ENCODE data around the gene TRIM3. TPM values are rescaled to one million over a fixed set of nuclear protein-coding genes. Genes with fewer than 3 reads are reported as not detected.

The TRIM3 gene
- total and polyA plus RNA-seq, 2 experiments from 2014 or later: 7.9 to 21.1 TPM

GRCh38 chr11:6452219-6452618 lies 21.5 kb downstream of the TRIM3 start:
- H3K36me3 ChIP-seq (ENCODE audit: insufficient read depth): 0 out of 2 replicates have a peak, but pooled peaks cover 3% of the 10 kb centered on the region
- no peaks in the 10 kb centered on the region for H3K4me1 ChIP-seq (ENCODE audit: insufficient read depth)
- H3K79me2 ChIP-seq (replicated peaks; ENCODE audit: insufficient read depth): no peaks in the 10 kb centered on the region
- no peaks in the 10 kb centered on the region for H3K36me3 Mint-ChIP-seq (ENCODE audit: low read depth)
- H3K27me3 ChIP-seq (ENCODE audit: insufficient read depth): no peaks in the 10 kb centered on the region
- H3F3A ChIP-seq (replicated peaks; ENCODE audit: low read depth): no peaks in the 10 kb centered on the region
- H3K4me3 Mint-ChIP-seq: no peak overlapping the region
- H3K27ac Mint-ChIP-seq: no peak overlapping the region
- H3K9me2 ChIP-seq (ENCODE audit: insufficient read depth): no peaks in the 10 kb centered on the region
- no peak overlapping the region for H3K27ac ChIP-seq (ENCODE audit: low read depth)
- no peak overlapping the region for H3K4me2 ChIP-seq
- DNase-seq (ENCODE audit: low spot score) (no peak), ATAC-seq (no peak)
- no peak overlapping the region for H2AFZ ChIP-seq
- H3K4me3 ChIP-seq: no peak overlapping the region
- H3K9me3 Mint-ChIP-seq: no peaks in the 10 kb centered on the region
- no peaks in the 10 kb centered on the region for H4K20me1 ChIP-seq (replicated peaks; ENCODE audit: insufficient read depth)
- TF ChIP-seq NANOG (IDR thresholded peaks at IDR 0.05; ENCODE audit: borderline replicate concordance) (no peak), ZNF114 (CRISPR knock-in tag; IDR thresholded peaks at IDR 0.05) (no peak), ZNF331 (CRISPR knock-in tag; IDR thresholded peaks at IDR 0.05; ENCODE audit: low read depth) (no peak), CREB1 (CRISPR knock-in tag; IDR thresholded peaks at IDR 0.05; ENCODE audit: low read depth) (no peak), REST (IDR thresholded peaks at IDR 0.05; ENCODE audit: unreplicated experiment) (no peak), ZNF462 (CRISPR knock-in tag; IDR thresholded peaks at IDR 0.05) (no peak), EZH2 (IDR thresholded peaks at IDR 0.05; ENCODE audit: low read depth, unreplicated experiment) (no peak), JUNB (IDR thresholded peaks at IDR 0.05; ENCODE audit: unreplicated experiment) (no peak), POLR2AphosphoS5 (IDR thresholded peaks at IDR 0.05; ENCODE audit: low read depth) (no peak), ETS1 (IDR thresholded peaks at IDR 0.05) (no peak), CTCF (conservative IDR thresholded peaks at IDR 0.05; ENCODE audit: low read depth in 2 of 2) (no peak), EZH2phosphoT487 (IDR thresholded peaks at IDR 0.05; ENCODE audit: unreplicated experiment) (no peak), STAT1 (IDR thresholded peaks at IDR 0.05; ENCODE audit: unreplicated experiment) (no peak)
- no peaks in the 10 kb centered on the region for H3K4me1 Mint-ChIP-seq
- no peaks in the 10 kb centered on the region for H3K27me3 Mint-ChIP-seq (ENCODE audit: insufficient read depth, low read depth, poor library complexity)
